ENCODE results near the gene PCDHB5.

- TF ChIP-seq JUND (IDR thresholded peaks at IDR 0.05) (no peak), CTCF (IDR thresholded peaks at IDR 0.05) (peak; percentile 51), TCF12 (IDR thresholded peaks at IDR 0.05) (no peak), EP300 (IDR thresholded peaks at IDR 0.05; ENCODE audit: borderline replicate concordance in 1 of 2, low read depth in 1 of 2, low read length in 1 of 2) (no peak), MAX (IDR thresholded peaks at IDR 0.05; ENCODE audit: low read depth) (no peak), EZH2phosphoT487 (IDR thresholded peaks at IDR 0.05; ENCODE audit: borderline replicate concordance, low read depth) (no peak), GABPA (IDR thresholded peaks at IDR 0.05; ENCODE audit: low read depth) (no peak), CHD2 (IDR thresholded peaks at IDR 0.05; ENCODE audit: low read length, partially characterized antibody) (no peak), NFIC (IDR thresholded peaks at IDR 0.05; ENCODE audit: borderline replicate concordance) (no peak), POLR2AphosphoS5 (IDR thresholded peaks at IDR 0.05; ENCODE audit: low read depth, low read length) (no peak), MEF2A (IDR thresholded peaks at IDR 0.05; ENCODE audit: borderline replicate concordance, low read depth) (no peak), USF1 (IDR thresholded peaks at IDR 0.05; ENCODE audit: borderline replicate concordance, low read depth) (no peak), FOSL2 (IDR thresholded peaks at IDR 0.05; ENCODE audit: borderline replicate concordance, low read depth) (no peak), REST (IDR thresholded peaks at IDR 0.05; ENCODE audit: low read depth, low read length) (no peak)
Measured at GRCh38 chr5:141121563-141121962, 13.4 kb upstream of the PCDHB5 start, which contains the start of gene PCDHB4.

Data from SK-N-SH (cell line).